GM12864 (cell line): ENCODE measurements around the gene COQ8B.

Experiments
- DNase-seq: peaks from one replicate; pipeline ENCODE4 v3.0.0-alpha.2; 2011; ENCODE audit warnings: low read depth
- H3K4me3 ChIP-seq: 2 replicates; pipeline ENCODE4 v1.5.1; 2011; ENCODE audit warnings: mild to moderate bottlenecking, low read depth, low read length, control low read depth
- TF ChIP-seq, protein P1 (sequence below): IDR thresholded peaks from 2 replicates; pipeline ENCODE4 v1.5.1; 2011; ENCODE audit warnings: low read depth, mild to moderate bottlenecking, moderate library complexity, low read length, control low read depth, inconsistent platforms; ENCODE audit errors: missing control alignments

Gene COQ8B

GRCh38 chr19:40682431-40682964, 34.2 kb downstream of the COQ8B start:
- TF ChIP-seq, protein P1, sequence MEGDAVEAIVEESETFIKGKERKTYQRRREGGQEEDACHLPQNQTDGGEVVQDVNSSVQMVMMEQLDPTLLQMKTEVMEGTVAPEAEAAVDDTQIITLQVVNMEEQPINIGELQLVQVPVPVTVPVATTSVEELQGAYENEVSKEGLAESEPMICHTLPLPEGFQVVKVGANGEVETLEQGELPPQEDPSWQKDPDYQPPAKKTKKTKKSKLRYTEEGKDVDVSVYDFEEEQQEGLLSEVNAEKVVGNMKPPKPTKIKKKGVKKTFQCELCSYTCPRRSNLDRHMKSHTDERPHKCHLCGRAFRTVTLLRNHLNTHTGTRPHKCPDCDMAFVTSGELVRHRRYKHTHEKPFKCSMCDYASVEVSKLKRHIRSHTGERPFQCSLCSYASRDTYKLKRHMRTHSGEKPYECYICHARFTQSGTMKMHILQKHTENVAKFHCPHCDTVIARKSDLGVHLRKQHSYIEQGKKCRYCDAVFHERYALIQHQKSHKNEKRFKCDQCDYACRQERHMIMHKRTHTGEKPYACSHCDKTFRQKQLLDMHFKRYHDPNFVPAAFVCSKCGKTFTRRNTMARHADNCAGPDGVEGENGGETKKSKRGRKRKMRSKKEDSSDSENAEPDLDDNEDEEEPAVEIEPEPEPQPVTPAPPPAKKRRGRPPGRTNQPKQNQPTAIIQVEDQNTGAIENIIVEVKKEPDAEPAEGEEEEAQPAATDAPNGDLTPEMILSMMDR: no peak
- no peak overlapping the region for H3K4me3 ChIP-seq
- DNase-seq: no peak

- H3K4me3 ChIP-seq: no peak overlapping the region
- TF ChIP-seq, protein P1: no peak
- DNase-seq: no peak
These were observed 35.6 kb downstream of the COQ8B start for GRCh38 chr19:40681039-40681438.

DNA sequence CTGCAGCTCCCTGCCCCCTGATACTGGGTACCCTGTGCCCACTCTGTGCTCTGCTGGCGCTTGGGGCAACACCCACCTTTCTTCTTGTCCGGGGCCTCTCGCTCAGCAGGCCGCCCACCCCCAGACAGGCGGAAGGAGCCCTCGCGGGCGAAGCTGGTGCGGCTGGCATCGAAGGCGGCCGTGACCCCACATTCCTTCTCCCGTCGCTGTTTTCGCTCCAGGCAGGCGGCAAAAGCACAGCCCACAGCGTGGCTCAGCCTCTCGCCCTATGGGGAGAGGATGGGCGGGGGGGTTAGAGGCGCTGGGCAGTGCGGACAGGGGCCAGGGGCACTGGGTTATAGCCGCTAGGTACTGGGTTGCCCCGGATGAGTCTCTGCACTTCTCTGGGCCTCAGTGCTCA, 39.5 kb downstream of the COQ8B start:
- no peak for DNase-seq
- TF ChIP-seq, protein P1: no peak

GRCh38 chr19:40674291-40674690, 42.4 kb downstream of the COQ8B start:
- no peak overlapping the region for H3K4me3 ChIP-seq
- TF ChIP-seq, protein P1: no peak
- DNase-seq: no peak

More for the DNA sequence above, 39.5 kb downstream of the COQ8B start:
- no peak overlapping the region for H3K4me3 ChIP-seq

DNA sequence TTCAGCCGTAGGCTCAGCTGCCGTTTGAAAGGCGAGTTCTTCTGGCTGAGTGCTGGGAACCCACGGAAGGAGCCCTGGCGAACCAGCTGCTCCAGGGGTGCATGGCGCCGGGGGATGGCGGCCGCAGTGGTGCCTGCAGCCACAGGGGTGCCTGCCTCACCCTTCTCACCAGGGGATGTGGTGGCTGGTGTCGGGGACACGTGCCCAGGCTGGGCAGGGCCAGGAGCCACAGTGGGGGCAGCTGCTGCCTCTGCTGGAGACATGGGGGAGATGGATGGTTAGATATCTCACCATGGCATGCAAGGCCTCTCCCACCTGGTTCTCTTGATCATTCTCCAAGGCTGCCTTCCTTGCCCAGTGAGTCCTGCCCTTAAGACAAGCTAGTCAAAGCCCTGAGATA, 43.3 kb downstream of the COQ8B start:
- no peak overlapping the region for H3K4me3 ChIP-seq
- DNase-seq: no peak
- TF ChIP-seq, protein P1: no peak

DNA sequence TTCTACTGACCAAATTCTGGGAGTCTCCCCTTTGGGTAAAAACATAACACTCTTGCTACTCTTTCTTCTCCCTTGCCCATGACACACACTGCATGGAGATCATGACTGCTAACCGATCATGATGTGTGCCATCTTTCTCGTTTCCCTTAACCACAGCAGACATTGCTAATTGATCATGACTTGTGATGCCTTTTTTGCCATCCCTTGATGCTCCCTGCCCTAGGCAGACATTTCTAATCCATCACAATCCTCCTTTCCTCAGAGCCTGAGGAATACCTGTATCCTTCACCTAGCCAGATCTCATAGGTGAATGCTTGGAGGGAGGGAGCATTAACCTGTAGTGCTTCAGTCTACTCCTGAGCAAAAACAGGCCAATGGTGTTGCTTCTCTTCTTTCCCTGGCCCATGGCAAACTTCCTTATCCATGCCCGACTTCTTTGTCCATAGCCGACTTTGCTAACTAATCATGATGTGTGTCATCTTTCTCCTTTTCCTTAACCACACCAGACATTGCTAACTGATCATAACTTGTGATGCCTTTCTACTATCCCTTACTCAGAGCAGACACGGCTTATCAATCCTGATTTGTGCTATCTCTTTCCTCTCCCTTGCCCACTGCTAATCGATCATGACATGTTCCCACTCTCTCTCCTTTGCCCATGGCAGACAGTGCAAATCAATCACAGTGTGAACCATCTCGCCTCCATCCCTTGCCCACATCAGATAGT, 44.0 kb downstream of the COQ8B start:
- DNase-seq: no peak
- no peak overlapping the region for H3K4me3 ChIP-seq
- TF ChIP-seq, protein P1: no peak

DNA sequence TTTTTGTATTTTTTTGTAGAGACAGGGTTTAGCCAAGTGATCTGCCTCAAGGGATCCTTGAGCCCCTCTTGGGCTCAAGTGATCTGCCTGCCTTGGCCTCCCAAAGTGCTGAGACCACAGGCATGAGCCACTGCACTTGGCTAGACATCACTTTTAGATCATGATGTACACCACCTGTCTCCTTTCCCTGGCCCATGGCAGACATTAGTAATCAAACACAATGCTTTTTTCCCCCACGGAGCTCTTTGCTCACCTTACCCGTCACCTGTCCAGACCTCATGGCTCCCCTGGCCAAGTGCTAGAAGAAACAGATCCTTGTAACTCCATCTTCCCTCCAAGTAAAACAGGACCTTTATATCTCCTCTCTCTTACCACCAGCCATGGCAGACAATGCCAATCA, 44.6 kb downstream of the COQ8B start:
- H3K4me3 ChIP-seq: no peak overlapping the region
- no peak for DNase-seq
- TF ChIP-seq, protein P1: no peak
